Neural progenitor cell (in vitro differentiated cells): ENCODE measurements around the gene TNS3.

Source experiments
- EZH2 ChIP-seq: fragments of 200-600 bp; sonication (generic); IDR thresholded peaks from 2 replicates; pipeline ENCODE4 v1.6.1; 2017; ENCODE audit warnings: antibody characterized with exemption, mild to moderate bottlenecking, moderate library complexity
- TF ChIP-seq, protein P1 (sequence below): fragments of 200-600 bp; sonication (generic); IDR thresholded peaks from 2 replicates; pipeline ENCODE4 v1.5.1; 2017; ENCODE audit warnings: antibody characterized with exemption, mild to moderate bottlenecking

DNA sequence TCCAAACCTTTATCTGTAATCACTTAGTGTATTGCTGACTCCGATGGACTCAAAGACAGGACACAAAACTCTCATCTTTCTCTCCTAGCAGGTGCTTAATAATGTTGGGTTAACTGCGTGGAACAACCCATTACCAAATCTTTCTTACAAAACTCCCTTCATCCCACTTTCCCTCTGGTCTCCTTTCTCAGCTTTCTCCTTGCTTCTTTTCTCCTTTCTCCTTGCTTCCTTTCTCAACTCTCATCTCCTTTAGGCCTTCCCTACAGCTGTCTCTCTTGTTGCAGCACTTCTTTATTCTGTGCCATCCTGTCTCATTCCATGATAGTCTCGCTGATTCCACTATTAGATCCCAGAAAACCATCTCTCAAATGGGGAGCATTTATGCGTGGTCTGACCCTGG is 67.5 kb downstream of the TNS3 start:
- TF ChIP-seq, protein P1, sequence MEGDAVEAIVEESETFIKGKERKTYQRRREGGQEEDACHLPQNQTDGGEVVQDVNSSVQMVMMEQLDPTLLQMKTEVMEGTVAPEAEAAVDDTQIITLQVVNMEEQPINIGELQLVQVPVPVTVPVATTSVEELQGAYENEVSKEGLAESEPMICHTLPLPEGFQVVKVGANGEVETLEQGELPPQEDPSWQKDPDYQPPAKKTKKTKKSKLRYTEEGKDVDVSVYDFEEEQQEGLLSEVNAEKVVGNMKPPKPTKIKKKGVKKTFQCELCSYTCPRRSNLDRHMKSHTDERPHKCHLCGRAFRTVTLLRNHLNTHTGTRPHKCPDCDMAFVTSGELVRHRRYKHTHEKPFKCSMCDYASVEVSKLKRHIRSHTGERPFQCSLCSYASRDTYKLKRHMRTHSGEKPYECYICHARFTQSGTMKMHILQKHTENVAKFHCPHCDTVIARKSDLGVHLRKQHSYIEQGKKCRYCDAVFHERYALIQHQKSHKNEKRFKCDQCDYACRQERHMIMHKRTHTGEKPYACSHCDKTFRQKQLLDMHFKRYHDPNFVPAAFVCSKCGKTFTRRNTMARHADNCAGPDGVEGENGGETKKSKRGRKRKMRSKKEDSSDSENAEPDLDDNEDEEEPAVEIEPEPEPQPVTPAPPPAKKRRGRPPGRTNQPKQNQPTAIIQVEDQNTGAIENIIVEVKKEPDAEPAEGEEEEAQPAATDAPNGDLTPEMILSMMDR: no peak
- no peak for TF ChIP-seq EZH2
